ENCODE measurements around the gene CLIP1. TPM values are rescaled to one million over a fixed set of nuclear protein-coding genes. Genes with fewer than 3 reads are reported as not detected.

The CLIP1 gene
- polyA plus RNA-seq, 1 donor (not counting 4 experiments of a cell fraction or from before 2014, with no cell fraction given) = 54.0 TPM

DNA sequence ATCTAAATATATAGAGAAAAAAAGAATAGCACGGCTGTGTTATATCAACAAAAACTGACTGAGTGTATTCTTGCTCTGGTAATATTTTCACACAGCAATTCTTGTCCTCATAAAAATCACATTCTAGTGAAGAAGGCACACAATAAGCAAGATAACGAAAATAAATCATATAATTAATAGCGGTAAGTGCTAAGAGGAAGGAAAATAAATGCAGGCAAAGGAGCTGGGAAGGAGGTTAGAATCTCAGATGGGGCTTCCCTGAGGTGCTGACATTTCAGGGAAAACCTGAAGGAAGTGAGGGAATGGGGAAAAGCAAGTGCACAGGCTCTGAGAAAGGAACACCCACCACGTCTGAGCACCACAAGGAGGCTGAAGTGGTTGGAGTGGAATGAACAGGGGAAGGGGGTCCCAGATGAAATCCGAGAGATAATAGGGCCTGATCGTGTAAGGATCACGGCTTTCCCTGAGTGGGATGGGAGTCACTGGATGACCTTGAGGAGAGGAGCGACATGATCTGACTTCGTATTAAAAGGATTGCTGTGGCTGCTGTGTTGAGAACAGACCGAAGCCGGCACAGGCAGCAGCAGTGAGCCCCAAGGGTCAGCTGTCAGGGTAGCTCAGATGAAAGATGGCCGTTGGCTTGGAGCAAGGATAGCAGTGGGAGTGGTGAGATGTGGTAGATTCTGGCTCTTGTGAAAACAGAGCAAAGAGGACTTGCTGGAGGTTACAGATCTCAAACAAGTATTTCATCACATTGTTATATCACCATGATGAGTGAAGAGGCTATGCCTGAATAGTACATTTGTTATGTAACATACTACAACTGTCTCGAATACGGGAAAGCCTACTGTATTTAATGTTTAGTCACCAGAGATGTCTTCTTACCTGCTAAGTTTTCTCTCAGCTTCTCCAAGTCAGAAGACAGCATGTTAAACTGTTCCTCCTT, 89.1 kb downstream of the CLIP1 start:
- dilution Hi-C loops (cut with MboI; ENCODE audit: extremely low pct_ligation_motif_present, low sequenced_read_pairs) = no loop called here
- H3K4me2 ChIP-seq (ENCODE audit: control insufficient read depth, extremely low read depth, insufficient read depth, low read depth, low read length) = no peak overlapping the region
- FAIRE-seq = no peak
- H3K4me3 ChIP-seq (ENCODE audit: control insufficient read depth in 2 of 3, extremely low read depth in 1 of 3, insufficient read depth in 2 of 3, low read depth in 1 of 3, low read length in 3 of 3) = no peak overlapping the region
- H3K9me3 ChIP-seq (ENCODE audit: control insufficient read depth, low read depth, low read length) = no peaks in the 10 kb centered on the region
- no peak for TF ChIP-seq EZH2 (IDR thresholded peaks at IDR 0.05; ENCODE audit: low read length)
- no peak for TF ChIP-seq CTCF (optimal IDR thresholded peaks at IDR 0.05 in 1 of 3, IDR thresholded peaks at IDR 0.05 in 1 of 3, conservative IDR thresholded peaks at IDR 0.05 in 1 of 3; ENCODE audit: extremely low read depth in 1 of 3, insufficient read depth in 2 of 3, low read length in 3 of 3)
- H2AFZ ChIP-seq (ENCODE audit: control insufficient read depth, low read length) = no peak overlapping the region
- no peaks in the 10 kb centered on the region for H3K79me2 ChIP-seq (ENCODE audit: control insufficient read depth, insufficient read depth, low read length)
- no peak for DNase-seq (ENCODE audit: low read depth, low spot score)
- H3K27me3 ChIP-seq (ENCODE audit: control insufficient read depth, extremely low read depth, insufficient read depth, low read length) = no peaks in the 10 kb centered on the region
- no peaks in the 10 kb centered on the region for H3K4me1 ChIP-seq (ENCODE audit: control insufficient read depth, extremely low read depth, insufficient read depth, low read length)
- no peaks in the 10 kb centered on the region for H4K20me1 ChIP-seq (ENCODE audit: control insufficient read depth, extremely low read depth, insufficient read depth, low read length)
- H3K9me1 ChIP-seq (ENCODE audit: control insufficient read depth, extremely low read depth, insufficient read depth, low read length) = no peaks in the 10 kb centered on the region
- H3K27ac ChIP-seq (ENCODE audit: control insufficient read depth, insufficient read depth, low read length) = no peak overlapping the region
- no peak overlapping the region for H3K9ac ChIP-seq (ENCODE audit: control insufficient read depth, extremely low read depth, insufficient read depth, low read length)
- H3K36me3 ChIP-seq (ENCODE audit: control insufficient read depth in 2 of 2, extremely low read depth in 1 of 2, insufficient read depth in 2 of 2, low read length in 2 of 2) = peaks cover 18 to 22% of the 10 kb centered on the region in 2 experiments

GRCh38 chr12:122327494-122328385, 94.7 kb downstream of the CLIP1 start:
- no peaks in the 10 kb centered on the region for H3K9me1 ChIP-seq (ENCODE audit: control insufficient read depth, extremely low read depth, insufficient read depth, low read length)
- peaks cover 21 to 35% of the 10 kb centered on the region in 2 experiments for H3K36me3 ChIP-seq (ENCODE audit: control insufficient read depth in 2 of 2, extremely low read depth in 1 of 2, insufficient read depth in 2 of 2, low read length in 2 of 2)
- H3K9ac ChIP-seq (ENCODE audit: control insufficient read depth, extremely low read depth, insufficient read depth, low read length) = no peak overlapping the region
- H3K4me1 ChIP-seq (ENCODE audit: control insufficient read depth, extremely low read depth, insufficient read depth, low read length) = no peaks in the 10 kb centered on the region
- no peak for TF ChIP-seq CTCF (optimal IDR thresholded peaks at IDR 0.05 in 1 of 3, IDR thresholded peaks at IDR 0.05 in 1 of 3, conservative IDR thresholded peaks at IDR 0.05 in 1 of 3; ENCODE audit: extremely low read depth in 1 of 3, insufficient read depth in 2 of 3, low read length in 3 of 3)
- TF ChIP-seq EZH2 (IDR thresholded peaks at IDR 0.05; ENCODE audit: low read length) = no peak
- no peak overlapping the region for H3K4me3 ChIP-seq (ENCODE audit: control insufficient read depth in 2 of 3, extremely low read depth in 1 of 3, insufficient read depth in 2 of 3, low read depth in 1 of 3, low read length in 3 of 3)
- no peaks in the 10 kb centered on the region for H3K79me2 ChIP-seq (ENCODE audit: control insufficient read depth, insufficient read depth, low read length)
- DNase-seq (ENCODE audit: low read depth, low spot score) (no peak), FAIRE-seq (no peak)
- dilution Hi-C loops (cut with MboI; ENCODE audit: extremely low pct_ligation_motif_present, low sequenced_read_pairs) = no loop called here
- no peaks in the 10 kb centered on the region for H3K27me3 ChIP-seq (ENCODE audit: control insufficient read depth, extremely low read depth, insufficient read depth, low read length)
- no peak overlapping the region for H2AFZ ChIP-seq (ENCODE audit: control insufficient read depth, low read length)
- no peak overlapping the region for H3K27ac ChIP-seq (ENCODE audit: control insufficient read depth, insufficient read depth, low read length)
- no peak overlapping the region for H3K4me2 ChIP-seq (ENCODE audit: control insufficient read depth, extremely low read depth, insufficient read depth, low read depth, low read length)
- no peaks in the 10 kb centered on the region for H3K9me3 ChIP-seq (ENCODE audit: control insufficient read depth, low read depth, low read length)
- no peaks in the 10 kb centered on the region for H4K20me1 ChIP-seq (ENCODE audit: control insufficient read depth, extremely low read depth, insufficient read depth, low read length)
